ENCODE results near the gene RFK.
"Not testable (repeated sequence)": the region's sequence is repeated elsewhere in the genome, so short reads cannot be mapped to it uniquely, and the experiment has no call there.

The RFK gene

GRCh38 chr9:76370396-76371023, 23.7 kb downstream of the RFK start:
- no peak for DNase-seq (ENCODE audit: low read depth in 2 of 2)

- no peak for DNase-seq (ENCODE audit: low read depth in 2 of 2)
These were observed 24.6 kb downstream of the RFK start for GRCh38 chr9:76369583-76369982.

- DNase-seq (ENCODE audit: low read depth in 2 of 2) = no peak
These were observed 28.0 kb downstream of the RFK start for GRCh38 chr9:76366275-76366674.

GRCh38 chr9:76365028-76365427, 29.2 kb downstream of the RFK start:
- no peak for DNase-seq (ENCODE audit: low read depth in 2 of 2)

GRCh38 chr9:76363032-76363395, 31.2 kb downstream of the RFK start:
- DNase-seq (ENCODE audit: low read depth in 2 of 2) = no peak

- DNase-seq (ENCODE audit: low read depth in 2 of 2) = not testable (repeated sequence)
These were observed 31.7 kb downstream of the RFK start for GRCh38 chr9:76362332-76363031.

GRCh38 chr9:76359766-76360165, 34.5 kb downstream of the RFK start:
- DNase-seq (ENCODE audit: low read depth in 2 of 2) = no peak

GRCh38 chr9:76359365-76359764, 34.9 kb downstream of the RFK start:
- DNase-seq (ENCODE audit: low read depth in 2 of 2) = no peak

- DNase-seq (ENCODE audit: low read depth in 2 of 2) = no peak
These were observed 35.5 kb downstream of the RFK start for GRCh38 chr9:76358628-76359280.

GRCh38 chr9:76357555-76357954, 36.7 kb downstream of the RFK start:
- no peak for DNase-seq (ENCODE audit: low read depth in 2 of 2)

- no peak for DNase-seq (ENCODE audit: low read depth in 2 of 2)
These were observed 38.3 kb downstream of the RFK start for GRCh38 chr9:76355886-76356285.

- no peak for DNase-seq (ENCODE audit: low read depth in 2 of 2)
These were observed 40.0 kb downstream of the RFK start for GRCh38 chr9:76354221-76354620.

- no peak for DNase-seq (ENCODE audit: low read depth in 2 of 2)
These were observed 40.9 kb downstream of the RFK start for GRCh38 chr9:76353280-76353679.

GRCh38 chr9:76352026-76352620, 42.1 kb downstream of the RFK start:
- DNase-seq (ENCODE audit: low read depth in 2 of 2) = no peak

GRCh38 chr9:76351006-76351405, 43.2 kb downstream of the RFK start:
- DNase-seq (ENCODE audit: low read depth in 2 of 2) = no peak

- no peak for DNase-seq (ENCODE audit: low read depth in 2 of 2)
These were observed 44.4 kb downstream of the RFK start for GRCh38 chr9:76349865-76350264.

- DNase-seq (ENCODE audit: low read depth in 2 of 2) = no peak
These were observed 51.4 kb downstream of the RFK start for GRCh38 chr9:76342858-76343257.

- no peak for DNase-seq (ENCODE audit: low read depth in 2 of 2)
These were observed 52.0 kb downstream of the RFK start for GRCh38 chr9:76342201-76342600.

- no peak for DNase-seq (ENCODE audit: low read depth in 2 of 2)
These were observed 52.6 kb downstream of the RFK start for GRCh38 chr9:76341616-76342015.

- DNase-seq (ENCODE audit: low read depth in 2 of 2) = no peak
These were observed 55.8 kb downstream of the RFK start for GRCh38 chr9:76338418-76338817.

- no peak for DNase-seq (ENCODE audit: low read depth in 2 of 2)
These were observed 58.2 kb downstream of the RFK start for GRCh38 chr9:76336027-76336426.

All from stimulated activated CD4-positive, alpha-beta T cell treated with anti-CD3 and anti-CD28 coated beads, Interleukin-15, amount 100 ng/mL, for 48 hours (primary cell).